HG03060 (cell line): ENCODE measurements around the gene VWA7.
"Not testable (repeated sequence)": the region's sequence is repeated elsewhere in the genome, so short reads cannot be mapped to it uniquely, and the experiment has no call there.

Experiments
- ATAC-seq: cut with Tn5 transposase; IDR thresholded peaks from one replicate; pipeline ENCODE4 v1.9.1; 2021; ENCODE audit warnings: low read depth, moderate number of reproducible peaks; ENCODE audit not compliant: unreplicated experiment

VWA7 gene, protein sequence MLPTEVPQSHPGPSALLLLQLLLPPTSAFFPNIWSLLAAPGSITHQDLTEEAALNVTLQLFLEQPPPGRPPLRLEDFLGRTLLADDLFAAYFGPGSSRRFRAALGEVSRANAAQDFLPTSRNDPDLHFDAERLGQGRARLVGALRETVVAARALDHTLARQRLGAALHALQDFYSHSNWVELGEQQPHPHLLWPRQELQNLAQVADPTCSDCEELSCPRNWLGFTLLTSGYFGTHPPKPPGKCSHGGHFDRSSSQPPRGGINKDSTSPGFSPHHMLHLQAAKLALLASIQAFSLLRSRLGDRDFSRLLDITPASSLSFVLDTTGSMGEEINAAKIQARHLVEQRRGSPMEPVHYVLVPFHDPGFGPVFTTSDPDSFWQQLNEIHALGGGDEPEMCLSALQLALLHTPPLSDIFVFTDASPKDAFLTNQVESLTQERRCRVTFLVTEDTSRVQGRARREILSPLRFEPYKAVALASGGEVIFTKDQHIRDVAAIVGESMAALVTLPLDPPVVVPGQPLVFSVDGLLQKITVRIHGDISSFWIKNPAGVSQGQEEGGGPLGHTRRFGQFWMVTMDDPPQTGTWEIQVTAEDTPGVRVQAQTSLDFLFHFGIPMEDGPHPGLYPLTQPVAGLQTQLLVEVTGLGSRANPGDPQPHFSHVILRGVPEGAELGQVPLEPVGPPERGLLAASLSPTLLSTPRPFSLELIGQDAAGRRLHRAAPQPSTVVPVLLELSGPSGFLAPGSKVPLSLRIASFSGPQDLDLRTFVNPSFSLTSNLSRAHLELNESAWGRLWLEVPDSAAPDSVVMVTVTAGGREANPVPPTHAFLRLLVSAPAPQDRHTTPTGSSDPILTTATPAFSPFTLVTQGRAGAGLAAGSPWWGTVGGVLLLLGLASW

GRCh38 chr6:31776989-31777666 lies at the start of gene VWA7:
TSS of gene VWA7 (minus strand) at chr6:31777328. CDS start at chr6:31776779, 549 bp downstream.
- no peak for ATAC-seq

GRCh38 chr6:31826793-31827285 lies 49.7 kb upstream of the VWA7 start:
- ATAC-seq, result no peak

GRCh38 chr6:31825553-31825952 lies 48.4 kb upstream of the VWA7 start:
- ATAC-seq, result no peak

DNA sequence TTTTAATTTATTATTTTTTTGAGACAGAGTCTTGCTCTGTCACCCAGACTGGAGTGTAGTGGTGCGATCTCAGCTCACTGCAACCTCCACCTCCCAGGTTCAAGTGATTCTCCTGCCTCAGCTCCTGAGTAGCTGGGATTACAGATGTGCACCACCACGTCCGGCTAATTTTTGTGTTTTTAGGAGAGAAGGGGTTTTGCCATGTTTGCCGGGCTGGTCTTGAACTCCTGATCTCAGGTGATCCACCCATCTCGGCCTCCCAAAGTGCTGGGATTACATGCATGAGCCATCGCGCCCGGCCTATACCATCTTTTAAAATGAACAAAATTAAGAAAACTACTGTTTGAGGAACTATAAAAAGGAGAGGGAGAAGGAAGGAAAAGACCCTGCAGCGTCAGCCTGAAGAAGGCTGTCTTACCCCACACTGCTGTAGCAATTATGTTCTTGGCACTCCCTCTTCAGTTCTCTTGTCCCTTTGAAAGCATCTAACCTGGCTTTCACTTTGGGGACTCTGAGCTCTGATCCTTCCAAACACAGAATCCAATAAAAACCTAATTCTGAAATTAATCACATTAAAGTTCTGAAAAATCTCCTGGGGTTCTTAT lies 46.6 kb upstream of the VWA7 start:
- ATAC-seq, result not testable (repeated sequence)

GRCh38 chr6:31822036-31822821 lies 45.1 kb upstream of the VWA7 start:
- ATAC-seq, result no peak

DNA sequence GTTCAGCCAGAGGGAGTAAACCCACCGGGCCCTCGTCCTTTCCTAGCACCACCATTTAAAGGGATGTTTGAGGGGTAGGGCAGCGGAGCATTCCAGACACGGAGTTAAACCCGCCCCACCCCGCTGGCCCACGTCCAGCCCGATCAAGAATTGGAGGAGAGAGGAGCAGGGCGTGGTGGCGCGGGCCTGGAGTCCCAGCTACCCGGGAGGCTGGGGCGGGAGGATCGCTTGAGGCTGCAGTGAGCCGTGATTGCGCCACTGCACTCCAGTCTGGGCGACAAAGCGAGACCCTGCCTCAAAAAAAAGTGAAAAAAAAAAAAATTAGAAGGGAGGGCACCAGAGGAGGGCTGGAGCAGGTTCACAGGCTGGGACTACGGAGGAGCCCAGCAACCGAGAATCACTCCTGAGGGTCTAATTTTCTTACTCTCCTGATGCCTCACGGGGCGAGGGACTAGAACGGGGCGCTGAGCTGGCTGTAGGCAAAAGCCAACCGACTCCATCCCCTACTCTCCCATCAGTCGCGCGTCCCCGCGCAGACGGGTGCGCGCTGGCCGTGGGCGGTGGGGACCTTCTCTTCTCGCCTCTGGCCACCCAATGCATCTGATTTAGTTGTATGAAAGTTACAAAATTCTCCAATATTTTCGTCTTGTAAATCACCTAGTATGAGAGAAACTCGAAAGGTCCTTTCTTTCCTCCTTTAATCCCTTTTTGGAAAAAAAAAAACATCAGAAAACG lies 44.3 kb upstream of the VWA7 start:
- ATAC-seq, result no peak

DNA sequence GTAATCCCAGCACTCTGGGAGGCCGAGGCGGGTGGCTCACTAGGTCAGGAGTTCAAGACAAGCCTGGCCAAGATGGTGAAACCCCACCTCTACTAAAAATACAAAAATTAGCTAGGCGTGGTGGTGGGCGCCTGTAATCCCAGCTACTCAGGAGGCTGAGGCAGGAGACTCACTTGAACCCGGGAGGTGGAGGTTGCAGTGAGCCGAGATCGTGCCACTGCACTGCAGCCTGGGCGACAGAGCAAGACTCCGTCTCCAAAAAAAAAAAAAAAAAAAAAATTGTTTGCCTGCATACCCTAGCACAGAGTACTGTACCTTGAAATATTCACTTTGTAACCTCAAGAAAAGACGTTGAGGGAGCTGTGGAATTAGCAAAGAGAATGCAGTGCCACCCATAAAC lies 43.3 kb upstream of the VWA7 start:
- not testable (repeated sequence) for ATAC-seq

- ATAC-seq, result no peak
Observed at GRCh38 chr6:31819871-31820299, 42.8 kb upstream of the VWA7 start.

GRCh38 chr6:31817929-31818511 lies 40.9 kb upstream of the VWA7 start:
- ATAC-seq, result not testable (repeated sequence)

DNA sequence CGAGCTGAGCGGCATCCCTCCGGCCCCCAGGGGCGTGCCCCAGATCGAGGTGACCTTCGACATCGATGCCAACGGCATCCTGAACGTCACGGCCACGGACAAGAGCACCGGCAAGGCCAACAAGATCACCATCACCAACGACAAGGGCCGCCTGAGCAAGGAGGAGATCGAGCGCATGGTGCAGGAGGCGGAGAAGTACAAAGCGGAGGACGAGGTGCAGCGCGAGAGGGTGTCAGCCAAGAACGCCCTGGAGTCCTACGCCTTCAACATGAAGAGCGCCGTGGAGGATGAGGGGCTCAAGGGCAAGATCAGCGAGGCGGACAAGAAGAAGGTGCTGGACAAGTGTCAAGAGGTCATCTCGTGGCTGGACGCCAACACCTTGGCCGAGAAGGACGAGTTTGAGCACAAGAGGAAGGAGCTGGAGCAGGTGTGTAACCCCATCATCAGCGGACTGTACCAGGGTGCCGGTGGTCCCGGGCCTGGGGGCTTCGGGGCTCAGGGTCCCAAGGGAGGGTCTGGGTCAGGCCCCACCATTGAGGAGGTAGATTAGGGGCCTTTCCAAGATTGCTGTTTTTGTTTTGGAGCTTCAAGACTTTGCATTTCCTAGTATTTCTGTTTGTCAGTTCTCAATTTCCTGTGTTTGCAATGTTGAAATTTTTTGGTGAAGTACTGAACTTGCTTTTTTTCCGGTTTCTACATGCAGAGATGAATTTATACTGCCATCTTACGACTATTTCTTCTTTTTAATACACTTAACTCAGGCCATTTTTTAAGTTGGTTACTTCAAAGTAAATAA lies 40.2 kb upstream of the VWA7 start:
- not testable (repeated sequence) for ATAC-seq

- ATAC-seq, result no peak
Observed at GRCh38 chr6:31815025-31815838, 38.1 kb upstream of the VWA7 start, which contains the start of the genes HSPA1A and HSPA1L. TSS of gene HSPA1A (plus strand) at chr6:31815543. CDS start at chr6:31815757, 214 bp downstream. TSS of gene HSPA1L (minus strand) at chr6:31815283. CDS start at chr6:31811972, 3,311 bp downstream.

- no peak for ATAC-seq
Observed at GRCh38 chr6:31814677-31815024, 37.5 kb upstream of the VWA7 start.

GRCh38 chr6:31813465-31813849 lies 36.3 kb upstream of the VWA7 start:
- no peak for ATAC-seq

DNA sequence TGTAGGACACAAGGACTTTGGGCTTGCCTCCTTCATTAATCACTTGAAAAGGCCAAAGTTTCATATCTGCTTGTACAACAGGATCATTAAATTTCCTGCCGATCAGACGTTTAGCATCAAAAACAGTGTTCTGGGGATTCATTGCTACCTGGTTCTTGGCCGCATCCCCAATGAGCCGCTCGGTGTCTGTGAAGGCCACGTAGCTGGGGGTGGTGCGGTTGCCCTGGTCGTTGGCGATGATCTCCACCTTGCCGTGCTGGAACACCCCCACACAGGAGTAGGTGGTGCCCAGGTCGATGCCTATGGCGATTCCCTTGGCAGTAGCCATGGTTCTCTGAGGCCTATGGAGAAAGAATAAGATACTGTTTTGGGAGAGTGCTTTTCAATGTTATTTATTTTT lies 34.5 kb upstream of the VWA7 start:
- no peak for ATAC-seq

DNA sequence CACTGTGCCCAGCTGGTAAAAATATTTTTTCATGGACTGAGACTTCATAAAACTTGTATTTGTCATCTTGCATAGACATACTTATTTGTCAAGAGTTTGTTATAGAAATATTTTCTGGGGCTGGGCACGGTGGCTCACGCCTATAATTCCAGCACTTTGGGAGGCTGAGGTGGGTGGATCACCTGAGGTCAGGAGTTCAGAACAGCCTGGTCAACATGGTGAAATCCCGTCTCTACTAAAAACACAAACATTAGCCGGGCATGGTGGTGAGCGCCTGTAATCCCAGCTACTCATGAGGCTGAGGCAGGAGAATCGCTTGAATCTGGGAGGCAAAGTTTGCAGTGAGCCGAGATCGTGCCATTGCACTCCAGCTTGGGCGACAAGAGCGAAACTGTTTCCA lies 31.5 kb upstream of the VWA7 start:
- ATAC-seq, result not testable (repeated sequence)

DNA sequence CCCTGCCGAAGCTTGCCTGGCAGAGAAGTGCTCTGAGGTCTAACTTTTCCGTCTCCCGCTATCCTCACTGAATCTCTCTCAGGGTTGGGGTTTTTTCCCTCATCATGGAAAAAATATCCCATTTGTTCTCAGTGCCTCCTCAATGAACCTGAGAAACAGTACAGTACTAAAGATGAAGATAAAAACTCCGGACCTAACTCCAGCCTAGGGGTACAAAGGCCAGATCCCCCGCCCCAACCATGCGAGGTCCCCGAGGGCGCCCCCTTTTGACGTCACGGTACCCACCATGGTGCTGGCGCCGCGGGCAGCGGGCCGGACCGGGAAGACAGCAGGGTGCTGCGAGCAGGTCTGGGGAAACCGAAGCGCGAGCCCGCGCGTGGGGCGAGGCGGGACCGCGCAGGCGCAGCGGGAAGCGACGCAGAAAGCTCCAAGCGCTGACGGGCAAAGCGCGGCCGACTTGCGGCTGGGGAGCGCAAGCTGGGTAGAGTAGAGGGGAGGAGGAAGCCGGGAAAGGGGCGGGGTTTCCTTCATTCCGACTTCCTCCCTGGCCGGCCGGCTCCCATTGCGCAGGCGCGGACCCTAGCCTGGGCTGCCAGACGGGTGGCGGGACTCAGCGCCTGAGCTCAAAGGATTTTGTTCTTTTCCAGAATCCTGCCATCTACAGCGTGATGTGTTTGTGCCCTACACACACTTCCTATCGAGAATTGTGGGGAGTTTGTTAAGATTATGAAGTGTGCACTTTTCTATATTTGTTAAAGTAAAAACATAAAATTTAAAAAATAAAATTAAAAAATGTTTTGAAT lies 29.5 kb upstream of the VWA7 start, which contains the start of gene LSM2:
TSS of gene LSM2 (minus strand) at position 497 of the 803 bp plus-strand sequence. CDS start at position 288, 209 bp downstream.
- peak; percentile 76 for ATAC-seq
